SK-N-MC (cell line): Measurements from ENCODE around the gene PPTC7.

Experiments
- EZH2 ChIP-seq: fragments of 200-600 bp; sonication (generic); IDR thresholded peaks from one replicate; pipeline ENCODE4 v1.6.1; 2017; ENCODE audit warnings: antibody characterized with exemption
- FOXP2 ChIP-seq: optimal IDR thresholded peaks from 2 replicates; pipeline ENCODE3; 2011; ENCODE audit warnings: mild to moderate bottlenecking, moderate library complexity; ENCODE audit not compliant: insufficient read depth; ENCODE audit errors: extremely low read length, control extremely low read depth
- POLR2AphosphoS5 ChIP-seq: IDR thresholded peaks from 2 replicates; pipeline ENCODE4 v1.6.1; 2012; ENCODE audit warnings: mild to moderate bottlenecking, low read depth, low read length, borderline replicate concordance

GRCh38 chr12:110538869-110539622 is 44.1 kb downstream of the PPTC7 start:
- TF ChIP-seq EZH2 (no peak), POLR2AphosphoS5 (no peak), FOXP2 (no peak)
